Right lobe of liver (tissue), 6 donors: ENCODE measurements around the gene TSPOAP1. TPM values are rescaled to one million over a fixed set of nuclear protein-coding genes. Genes with fewer than 3 reads are reported as not detected.
A peak's percentile ranks its signal among the peaks of the same experiment; 100 is the strongest.

ENCODE experiments used
- ATAC-seq, 4 donors: fragments of 200-7000 bp; cut with Tn5 transposase; one replicate each; pipeline ENCODE4 v1.9.1; 2020; ENCODE audit warnings: mild to moderate bottlenecking in 4 of 4, moderate library complexity in 4 of 4
- DNase-seq, 3 donors: peaks; one replicate each; pipeline ENCODE4 v3.0.0-alpha.2; 2020
- H3K27ac ChIP-seq, 3 donors: fragments of 200-600 bp; one replicate each; pipeline ENCODE4 v1.8.0; 2022
- H3K27me3 ChIP-seq, 2 donors: fragments of 200-600 bp; one replicate each; pipeline ENCODE4 v1.8.0; 2022
- H3K36me3 ChIP-seq, 4 donors: fragments of 200-600 bp; sonication (generic) in 1 of 4; one replicate each; pipeline versions ENCODE4 v1.5.1 to v1.8.0; 2017 to 2022; ENCODE audit warnings: control low read depth in 1 of 4
- H3K4me1 ChIP-seq, 4 donors: fragments of 200-600 bp; sonication (generic) in 1 of 4; one replicate each; pipeline versions ENCODE4 v1.5.1 to v1.8.0; 2017 to 2022; ENCODE audit warnings: control low read depth in 1 of 4
- H3K4me3 ChIP-seq, 3 donors: fragments of 200-600 bp; one replicate each; pipeline ENCODE4 v1.8.0; 2022
- H3K9me3 ChIP-seq, 4 donors: fragments of 200-600 bp; sonication (generic) in 1 of 4; one replicate each; pipeline versions ENCODE4 v1.5.1 to v1.8.0; 2017 to 2022; ENCODE audit warnings: control low read depth in 1 of 4
- POLR2A ChIP-seq: fragments of 450-650 bp; IDR thresholded peaks from one replicate; pipeline ENCODE4 v1.6.1; 2017; ENCODE audit warnings: antibody characterized with exemption, mild to moderate bottlenecking
- WGBS: methylation state at CpG from one replicate; pipeline ENCODE4 v1.1.6; 2018; ENCODE audit warnings: low coverage, low lambda C conversion rate; ENCODE audit not compliant: insufficient coverage; ENCODE audit errors: missing lambda C conversion rate; 5-methylcytosine and 5-hydroxymethylcytosine counted together
- intact Hi-C, 2 donors: fragments of 100-400 bp; cut with DNase I; formaldehyde crosslinking; loops; one replicate each; pipeline versions ENCODE4 v1.11.2 to v1.14.1; 2022
- total RNA-seq, 6 experiments: library from RNA; depleted of rRNA in 2 of 6; stranded (reverse); fragments of >200 nt in 2 of 6; fragmentation: NEBNext Ultra II Directional in 3 of 6; extraction: Animal tissue kit (Norgen Biotek cat#: 25700) in 3 of 6; gene quantifications; one replicate each; pipeline versions ENCODE4 v1.1.0 to v1.2.4, GENCODE V29; 2016 to 2023
- TF ChIP-seq, protein P1 (sequence below), 4 donors: fragments of 200-600 bp in 3 of 4; fragments of 450-650 bp in 1 of 4; IDR thresholded peaks; one replicate each; pipeline versions ENCODE4 v1.5.1 to v1.8.0; 2016 to 2022; ENCODE audit warnings: antibody characterized with exemption in 4 of 4, mild to moderate bottlenecking in 2 of 4
- donor health status: DM: no; HTN: yes; CAD: no.
- donor health status: DM: no; HTN: no; CAD: no.
- donor health status: DM: no; HTN: no; CAD: no.
- donor health status: DM: no; HTN: yes; CAD: no.
- donor health status: DM: no; HTN: yes; CAD: no.

The TSPOAP1 gene
- total RNA-seq, 6 experiments from 2014 or later = 0.87 to 8.3 (median 3.8) TPM

- Histone ChIP-seq H3K27ac (peak overlapping the region in 2 of 3 donors; percentile 75 to 82), H3K4me3 (no peak overlapping the region), H3K9me3 (no peaks in the 10 kb centered on the region), H3K27me3 (no peaks in the 10 kb centered on the region), H3K36me3 (peaks cover 0 to 6% (median 3%) of the 10 kb centered on the region in 4 donors), H3K4me1 (no peaks in the 10 kb centered on the region)
- ATAC-seq = no peak
- WGBS = 60% methylated on average over 5 of the region's 5 CpGs
- no peak for DNase-seq
- intact Hi-C loops = no loop called here
- TF ChIP-seq, protein P1, sequence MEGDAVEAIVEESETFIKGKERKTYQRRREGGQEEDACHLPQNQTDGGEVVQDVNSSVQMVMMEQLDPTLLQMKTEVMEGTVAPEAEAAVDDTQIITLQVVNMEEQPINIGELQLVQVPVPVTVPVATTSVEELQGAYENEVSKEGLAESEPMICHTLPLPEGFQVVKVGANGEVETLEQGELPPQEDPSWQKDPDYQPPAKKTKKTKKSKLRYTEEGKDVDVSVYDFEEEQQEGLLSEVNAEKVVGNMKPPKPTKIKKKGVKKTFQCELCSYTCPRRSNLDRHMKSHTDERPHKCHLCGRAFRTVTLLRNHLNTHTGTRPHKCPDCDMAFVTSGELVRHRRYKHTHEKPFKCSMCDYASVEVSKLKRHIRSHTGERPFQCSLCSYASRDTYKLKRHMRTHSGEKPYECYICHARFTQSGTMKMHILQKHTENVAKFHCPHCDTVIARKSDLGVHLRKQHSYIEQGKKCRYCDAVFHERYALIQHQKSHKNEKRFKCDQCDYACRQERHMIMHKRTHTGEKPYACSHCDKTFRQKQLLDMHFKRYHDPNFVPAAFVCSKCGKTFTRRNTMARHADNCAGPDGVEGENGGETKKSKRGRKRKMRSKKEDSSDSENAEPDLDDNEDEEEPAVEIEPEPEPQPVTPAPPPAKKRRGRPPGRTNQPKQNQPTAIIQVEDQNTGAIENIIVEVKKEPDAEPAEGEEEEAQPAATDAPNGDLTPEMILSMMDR (IDR thresholded peaks at IDR 0.05) = no peak
- no peak for TF ChIP-seq POLR2A
Observed at GRCh38 chr17:58340405-58340876, 11.8 kb upstream of the TSPOAP1 start.

DNA sequence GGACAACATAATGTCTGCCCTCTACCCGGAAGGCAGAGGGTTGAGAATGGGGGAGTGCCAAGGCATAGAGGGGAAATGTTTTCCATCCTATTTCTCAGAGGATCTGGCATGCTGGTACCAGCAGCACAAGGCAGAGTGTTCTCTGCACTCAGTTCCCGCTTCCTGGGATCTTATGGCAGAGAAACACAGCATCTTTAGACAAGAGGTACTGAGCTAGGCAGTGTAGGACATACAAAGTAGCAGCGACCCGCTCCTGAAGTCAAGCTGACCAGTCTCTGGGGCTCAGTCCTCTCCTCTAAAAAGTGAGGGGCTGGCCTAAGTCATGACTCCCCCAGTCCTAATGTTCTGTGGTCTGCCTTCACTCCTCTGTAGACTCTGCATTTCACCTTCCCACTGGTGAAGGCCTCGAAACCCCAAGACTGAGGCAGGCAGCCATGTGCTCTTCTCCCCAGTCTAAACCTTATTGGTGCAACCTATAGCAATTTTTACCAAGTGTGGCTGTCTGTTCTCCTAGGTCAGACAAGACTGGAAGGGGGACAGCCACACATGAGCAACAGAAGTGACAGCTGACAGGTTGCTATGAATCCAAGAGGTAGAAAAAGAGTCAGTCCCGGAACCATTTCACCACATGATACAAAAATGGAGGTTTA lies 11.3 kb upstream of the TSPOAP1 start:
- Histone ChIP-seq H3K4me3 (peak overlapping the region in 2 of 3 donors; percentile 3 to 26), H3K9me3 (no peaks in the 10 kb centered on the region), H3K27ac (peak overlapping the region; percentile 26 to 82 (median 75)), H3K36me3 (peaks cover 0 to 6% (median 0%) of the 10 kb centered on the region in 4 donors), H3K27me3 (no peaks in the 10 kb centered on the region), H3K4me1 (no peaks in the 10 kb centered on the region)
- intact Hi-C loops = no loop called here
- WGBS = 78% methylated on average over 4 of the region's 6 CpGs
- no peak for DNase-seq
- TF ChIP-seq, protein P1 (IDR thresholded peaks at IDR 0.05) = no peak
- no peak for TF ChIP-seq POLR2A
- no peak for ATAC-seq

DNA sequence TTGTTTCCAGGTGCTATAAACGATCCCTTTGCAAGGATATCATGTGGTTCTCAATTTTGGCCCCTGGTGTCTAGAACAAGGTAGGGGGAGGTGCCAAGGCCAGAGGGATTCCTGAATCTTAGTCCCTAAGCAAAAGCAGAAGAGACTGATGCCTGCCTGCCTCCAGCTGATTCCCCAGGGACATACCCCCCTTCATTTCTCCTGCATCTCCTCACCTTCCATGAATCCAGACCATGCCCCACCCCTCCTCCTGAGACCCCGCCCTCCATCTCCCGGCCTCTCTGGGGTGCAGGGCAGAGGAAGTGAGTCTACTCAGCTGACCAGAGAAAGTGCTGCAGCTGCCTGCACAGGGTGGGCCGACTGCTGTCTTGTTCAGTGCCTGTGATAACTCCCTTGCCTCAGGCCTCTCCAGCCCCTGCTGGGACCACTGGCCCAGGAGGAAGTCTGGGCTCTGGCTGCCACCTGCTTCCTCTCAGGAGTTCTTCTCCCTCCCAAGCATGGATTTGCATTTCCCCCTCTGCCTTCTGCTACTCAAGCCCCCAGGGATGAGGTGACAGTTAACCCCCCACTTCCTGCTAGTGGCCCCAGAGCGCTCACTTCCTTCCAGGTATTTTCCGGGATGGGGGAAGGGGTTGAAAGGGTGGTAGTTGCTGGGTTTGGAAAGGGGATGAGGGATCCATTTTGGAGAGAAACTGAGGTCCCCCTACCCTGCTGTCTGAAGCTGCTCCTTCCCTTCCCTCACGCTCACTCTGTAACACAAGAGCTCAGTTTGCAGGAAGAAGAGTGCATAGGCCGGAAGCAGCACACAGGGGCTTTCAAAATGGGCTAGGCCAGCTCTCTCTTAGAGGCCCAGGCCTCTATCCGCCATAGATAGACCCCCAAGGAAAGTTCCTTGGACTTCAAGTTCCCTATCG lies 10.5 kb upstream of the TSPOAP1 start:
- intact Hi-C loops = no loop called here
- H3K9me3 ChIP-seq = no peaks in the 10 kb centered on the region
- DNase-seq = peak in 2 of 3 donors; percentile 64 to 75
- peak overlapping the region in 2 of 3 donors; percentile 3 to 26 for H3K4me3 ChIP-seq
- no peaks in the 10 kb centered on the region for H3K4me1 ChIP-seq
- no peaks in the 10 kb centered on the region for H3K36me3 ChIP-seq
- peak; percentile 38 to 59 (median 53) for ATAC-seq
- TF ChIP-seq POLR2A = peak; percentile 44
- TF ChIP-seq, protein P1 (IDR thresholded peaks at IDR 0.05) = no peak
- H3K27ac ChIP-seq = peak overlapping the region; percentile 44 to 82 (median 75)
- 42% methylated on average over 9 of the region's 10 CpGs for WGBS
- H3K27me3 ChIP-seq = no peaks in the 10 kb centered on the region

- H3K36me3 ChIP-seq = no peaks in the 10 kb centered on the region
- no peaks in the 10 kb centered on the region for H3K4me1 ChIP-seq
- ATAC-seq = peak in 1 of 4 donors; percentile 2
- no peak overlapping the region for H3K4me3 ChIP-seq
- no peaks in the 10 kb centered on the region for H3K27me3 ChIP-seq
- TF ChIP-seq, protein P1 (IDR thresholded peaks at IDR 0.05) = no peak
- TF ChIP-seq POLR2A = no peak
- intact Hi-C loops = no loop called here
- no peaks in the 10 kb centered on the region for H3K9me3 ChIP-seq
- DNase-seq = no peak
- 74% methylated on average over 3 of the region's 3 CpGs for WGBS
- peak overlapping the region; percentile 44 to 82 (median 75) for H3K27ac ChIP-seq
Observed at GRCh38 chr17:58338454-58338840, 9.9 kb upstream of the TSPOAP1 start.
